Measurements from ENCODE around the gene AMACR. TPM values are rescaled to one million over a fixed set of nuclear protein-coding genes. Genes with fewer than 3 reads are reported as not detected.
"Not testable (repeated sequence)": the region's sequence is repeated elsewhere in the genome, so short reads cannot be mapped to it uniquely, and the experiment has no call there.

Gene AMACR
- total RNA-seq, 1 donor from 2014 or later: 18.9 TPM

- DNase-seq: no peak
These were observed 27.9 kb upstream of the AMACR start for GRCh38 chr5:34035756-34036155.

DNA sequence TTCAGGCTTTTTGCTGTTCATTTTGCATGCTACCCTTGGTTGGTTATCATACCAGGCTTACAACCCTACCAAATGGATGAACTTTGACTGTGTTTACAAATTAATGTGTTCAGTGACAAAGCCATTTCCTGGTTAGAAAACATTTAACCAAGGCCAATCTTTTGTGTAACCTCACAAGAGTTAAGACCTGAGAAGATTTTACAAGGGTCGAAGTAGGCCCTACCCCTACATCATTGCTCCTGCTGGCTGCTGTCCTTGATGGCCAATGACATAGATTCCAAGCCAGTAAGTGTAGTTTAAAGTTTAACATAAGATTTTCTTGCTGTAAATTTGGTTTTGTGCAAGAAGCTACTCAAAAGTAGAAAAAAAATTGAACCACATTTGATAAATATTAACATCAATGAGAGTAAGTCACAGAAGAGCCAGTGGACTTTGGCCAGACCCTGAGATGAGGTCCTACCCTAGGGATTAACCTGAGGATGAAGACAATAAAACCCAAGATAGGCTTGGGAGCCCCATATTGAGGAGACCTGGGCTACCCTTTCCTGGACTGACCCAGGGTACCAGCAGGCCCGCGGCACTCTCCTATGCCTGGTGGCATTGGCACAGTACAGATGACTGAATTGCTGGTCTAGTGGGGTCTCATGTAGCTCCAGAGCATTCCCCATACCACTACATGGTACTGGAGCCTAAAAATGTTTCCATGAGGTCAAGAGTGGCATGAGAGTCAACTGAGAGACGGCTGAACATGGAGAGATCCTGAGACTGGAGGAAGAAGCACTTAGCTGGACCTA, 26.9 kb upstream of the AMACR start:
- no peak for DNase-seq

DNA sequence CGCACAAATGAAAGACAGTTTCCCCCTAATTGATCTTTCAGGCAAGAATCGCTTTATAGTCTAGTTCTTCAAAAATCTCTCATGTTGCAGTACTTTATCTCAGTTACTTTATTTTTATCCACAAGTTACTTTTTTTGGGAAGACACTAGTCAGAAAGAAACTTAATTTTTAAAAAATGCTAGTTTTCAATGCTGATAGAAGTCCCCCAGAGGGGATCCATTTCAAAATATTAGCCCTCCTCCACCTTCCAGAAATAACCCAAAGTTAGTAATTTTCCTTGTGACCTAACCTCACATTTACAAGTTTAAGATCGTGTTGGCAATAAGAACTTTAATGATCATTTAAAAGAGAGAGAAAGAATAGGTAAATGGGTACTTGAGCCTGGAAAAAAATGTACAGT, 24.1 kb upstream of the AMACR start:
- DNase-seq: no peak

DNA sequence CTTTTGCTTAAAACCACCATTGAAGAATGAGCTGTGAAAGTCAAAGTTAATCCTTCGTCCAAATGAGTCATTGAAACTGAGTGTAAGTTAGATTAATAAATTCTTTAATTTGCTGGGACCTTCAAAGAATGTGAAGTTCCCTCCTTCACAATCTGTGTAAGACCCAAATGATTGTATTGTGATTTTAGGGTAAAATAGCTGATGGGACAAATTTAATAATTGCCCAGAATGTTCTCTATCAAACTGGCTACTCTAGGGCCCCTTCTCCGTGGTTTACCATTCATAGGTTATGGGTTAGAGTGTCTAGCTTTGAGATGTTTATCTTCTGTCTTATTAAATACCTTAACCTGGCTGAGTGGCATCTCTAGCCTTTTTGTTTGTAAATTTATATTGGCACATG, 23.3 kb upstream of the AMACR start:
- DNase-seq: no peak

- DNase-seq: not testable (repeated sequence)
These were observed 22.7 kb upstream of the AMACR start for GRCh38 chr5:34030585-34030984.

DNA sequence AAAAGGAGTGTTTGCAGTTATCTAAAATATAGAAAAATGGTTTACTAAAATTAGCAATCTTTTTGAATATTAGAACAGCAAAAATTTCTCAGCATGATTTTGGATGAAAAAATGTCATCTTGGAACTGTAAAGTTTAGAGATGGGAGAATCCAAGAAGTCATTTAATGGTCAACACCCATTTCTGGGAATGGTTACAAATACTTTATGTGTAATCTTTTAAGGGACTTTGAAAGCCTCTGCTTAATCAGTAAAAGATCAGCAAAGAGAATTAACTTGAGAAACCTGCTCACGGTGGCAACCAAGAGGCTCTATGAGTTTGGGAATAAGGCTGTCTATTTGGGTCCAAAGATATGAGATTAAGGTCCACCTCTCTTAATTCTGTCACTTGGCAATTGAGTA, 22.2 kb upstream of the AMACR start:
- no peak for DNase-seq

DNA sequence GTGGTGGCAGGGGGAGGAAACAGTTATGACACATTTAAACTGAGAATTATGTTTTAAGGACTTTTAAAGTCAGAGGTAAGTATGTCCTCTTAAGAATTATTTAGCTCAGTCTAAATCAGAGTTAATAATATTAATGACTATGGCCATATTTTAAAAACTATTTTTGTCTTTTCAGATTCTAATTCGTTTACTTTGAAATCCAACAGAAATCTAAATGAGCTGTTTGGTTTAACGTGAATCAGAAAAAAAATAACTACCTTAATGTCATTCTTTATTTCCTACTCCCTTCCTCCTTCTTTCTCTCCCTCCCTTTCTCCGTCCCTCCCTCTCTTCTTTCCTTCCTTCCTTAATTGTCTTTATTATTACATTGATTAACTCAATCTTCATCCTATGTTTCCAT, 20.5 kb upstream of the AMACR start:
- DNase-seq: no peak

GRCh38 chr5:34026089-34026761, 18.4 kb upstream of the AMACR start:
- DNase-seq: no peak

DNA sequence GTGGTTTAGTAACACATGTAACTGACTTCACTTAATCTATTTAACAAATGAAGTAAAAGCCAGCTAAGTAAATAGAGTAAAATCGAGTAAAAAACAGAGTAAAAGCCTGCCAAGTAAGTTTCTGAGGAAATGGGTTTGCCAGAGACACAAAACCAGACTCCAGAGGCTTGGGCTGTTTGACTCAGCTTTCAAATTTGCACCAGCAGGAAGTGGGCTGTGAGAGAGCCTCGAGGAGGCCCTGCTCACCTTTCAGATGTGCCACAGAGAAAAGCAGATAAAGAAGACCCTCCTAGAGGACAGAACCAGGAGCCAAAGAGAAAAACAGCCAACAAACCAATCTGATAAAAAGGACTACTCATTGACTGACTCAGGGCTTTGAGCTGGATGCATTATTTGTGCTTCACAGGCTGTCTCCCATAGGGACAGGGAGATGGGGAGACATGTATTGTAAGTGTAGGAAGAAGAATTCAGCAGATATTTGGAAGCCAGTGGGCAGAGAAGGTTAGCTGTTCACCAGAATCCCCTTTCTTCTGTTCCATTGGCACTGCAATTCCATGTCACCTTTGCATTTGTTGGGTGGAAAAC, 14.4 kb upstream of the AMACR start:
- DNase-seq: no peak

DNA sequence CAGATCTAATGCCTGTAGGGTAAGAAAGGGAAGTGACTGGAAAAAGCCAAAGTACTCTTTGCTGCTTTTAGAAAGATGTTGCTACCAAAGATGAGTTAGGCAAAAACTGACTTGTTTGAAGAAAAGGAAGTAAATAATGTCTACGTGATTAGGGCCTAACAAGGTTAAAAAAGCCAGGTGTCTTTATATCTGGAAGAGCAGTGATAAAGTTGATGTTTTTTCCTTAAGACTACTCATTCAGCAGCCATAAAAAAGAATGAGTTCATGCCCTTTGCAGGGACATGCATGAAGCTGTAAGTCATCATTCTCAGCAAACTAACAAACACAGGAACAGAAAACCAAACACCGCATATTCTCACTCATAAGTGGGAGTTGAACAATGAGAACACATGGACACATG, 13.5 kb upstream of the AMACR start:
- DNase-seq: no peak

- no peak for DNase-seq
These were observed 12.9 kb upstream of the AMACR start for GRCh38 chr5:34020726-34021125.

DNA sequence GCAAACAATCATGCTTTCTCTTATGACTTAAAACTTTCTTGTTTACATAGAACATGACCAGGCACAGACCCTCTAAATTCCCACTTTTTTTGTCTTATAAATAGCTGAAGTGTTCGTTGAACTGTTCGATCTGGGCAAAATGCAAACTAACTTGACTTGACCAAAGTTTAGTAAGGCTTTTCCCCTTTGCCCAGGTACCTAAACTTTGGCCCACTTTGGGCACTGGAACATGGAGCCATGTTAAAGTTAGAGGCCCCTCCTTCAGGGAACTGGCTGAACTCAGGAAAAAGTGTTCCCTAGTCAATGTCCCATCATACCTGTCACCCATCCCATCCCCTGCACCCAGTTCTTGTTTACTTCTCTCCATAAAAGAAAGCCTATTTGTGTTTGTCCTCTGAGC, 9.4 kb upstream of the AMACR start:
- no peak for DNase-seq

- no peak for DNase-seq
These were observed 8.9 kb upstream of the AMACR start for GRCh38 chr5:34016750-34017149.

- no peak for DNase-seq
These were observed 8.4 kb upstream of the AMACR start for GRCh38 chr5:34016222-34016621.

- no peak for DNase-seq
These were observed 7.4 kb upstream of the AMACR start for GRCh38 chr5:34015120-34015822.

DNA sequence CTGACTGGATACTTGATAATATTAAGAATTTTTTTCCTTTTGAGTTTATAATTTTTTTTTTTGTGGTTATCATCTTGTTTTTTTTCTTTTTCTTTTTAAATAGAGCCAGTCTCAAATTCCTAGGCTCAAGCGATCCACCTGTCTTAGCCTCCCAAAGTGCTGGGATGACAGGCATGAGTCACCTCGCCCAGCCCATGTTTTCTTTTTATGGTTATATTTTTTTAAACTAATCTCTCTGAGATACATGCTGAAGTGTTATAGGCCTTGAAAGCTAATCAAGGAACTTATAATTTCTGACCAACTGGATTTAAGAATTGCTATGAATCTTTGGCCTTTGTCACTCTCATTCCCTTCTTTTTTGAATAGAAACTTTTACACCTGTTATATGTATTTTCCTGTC, 6.8 kb upstream of the AMACR start:
- DNase-seq: no peak

DNA sequence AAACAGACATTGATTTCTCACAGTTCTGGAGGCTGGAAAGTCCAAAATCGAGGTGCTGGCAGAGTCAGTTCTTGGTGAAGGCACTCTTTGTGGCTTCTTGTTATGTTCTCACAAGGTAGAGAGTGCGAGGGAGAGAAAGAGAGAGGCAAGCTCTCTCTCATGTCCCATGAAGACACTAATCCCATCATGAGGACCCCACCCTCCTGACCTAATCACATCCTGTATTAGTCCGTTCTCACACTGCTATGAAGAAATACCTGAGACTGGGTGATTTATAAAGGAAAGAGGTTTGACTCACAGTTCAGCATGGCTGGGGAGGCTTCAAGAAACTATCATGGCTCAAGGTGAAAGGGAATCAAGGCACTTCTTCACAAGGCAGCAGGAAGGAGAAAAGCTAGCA, 5.7 kb upstream of the AMACR start:
- DNase-seq: no peak

- DNase-seq: peak; percentile 6
These were observed 4.9 kb upstream of the AMACR start for GRCh38 chr5:34012791-34013190.

DNA sequence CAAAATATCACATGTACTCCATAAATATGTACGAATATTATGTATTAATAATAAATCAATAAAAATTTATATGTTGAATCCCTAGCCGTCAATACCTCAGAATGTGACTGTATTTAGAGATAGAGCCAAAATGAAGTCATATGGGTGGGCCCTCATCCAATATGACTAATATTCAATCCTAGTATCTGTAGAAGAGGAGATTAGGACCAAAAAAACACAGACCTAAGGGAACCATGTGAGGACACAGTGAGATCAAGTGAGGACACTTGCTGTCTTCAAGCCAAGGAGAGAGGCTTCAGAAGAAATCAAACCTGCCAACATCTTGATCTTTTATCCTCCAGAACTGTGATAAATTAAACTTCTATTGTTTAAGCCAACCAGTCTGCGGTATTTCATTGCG, 3.7 kb upstream of the AMACR start:
- DNase-seq: no peak

GRCh38 chr5:34010146-34010545, 2.3 kb upstream of the AMACR start:
- not testable (repeated sequence) for DNase-seq

- DNase-seq: no peak
These were observed 1.8 kb upstream of the AMACR start for GRCh38 chr5:34009610-34010009.

DNA sequence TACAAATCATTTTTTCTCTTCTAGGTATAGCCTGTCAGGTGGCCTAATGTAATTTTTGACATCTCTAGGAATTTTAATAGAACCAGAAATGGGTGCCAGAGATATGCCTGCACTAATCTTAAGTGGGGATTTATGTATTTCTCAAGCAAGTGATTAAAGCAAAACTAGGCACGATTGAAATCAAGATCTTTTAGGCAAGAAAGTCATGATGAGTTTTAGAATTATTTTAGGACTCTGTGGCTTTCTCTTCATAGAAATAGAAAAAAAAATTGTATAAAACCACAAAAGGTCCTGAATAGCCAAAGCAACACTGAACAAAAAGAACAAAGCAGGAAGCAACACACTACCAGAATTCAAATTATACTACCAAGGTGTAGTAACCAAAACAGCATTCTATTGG, 952 bp upstream of the AMACR start:
- DNase-seq: no peak

DNA sequence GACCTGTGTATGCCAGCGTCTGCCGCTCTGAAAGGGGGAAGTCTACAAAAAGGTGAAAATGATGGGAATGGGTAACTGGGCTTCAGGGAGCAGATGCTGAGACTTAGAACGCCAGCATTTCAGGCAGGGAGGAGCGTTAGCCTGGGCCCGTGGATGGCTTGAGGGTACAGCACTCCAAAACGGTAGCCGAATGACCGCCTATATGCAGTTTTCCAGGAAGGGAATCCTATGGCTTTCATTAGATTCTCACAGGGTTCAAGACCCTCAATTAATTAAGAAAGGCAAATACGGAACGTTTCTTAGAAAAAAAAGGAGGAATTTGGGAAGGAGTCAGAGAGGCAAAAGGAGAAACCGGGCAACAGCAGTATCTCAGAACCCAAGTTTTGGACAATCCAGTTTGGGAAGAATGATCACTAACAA, 639 bp downstream of the AMACR start:
- peak; percentile 27 for DNase-seq

Measured in dermis blood vessel endothelial cell (primary cell).